ENCODE results near the gene SCAMP3. TPM values are rescaled to one million over a fixed set of nuclear protein-coding genes. Genes with fewer than 3 reads are reported as not detected.
A peak's percentile ranks its signal among the peaks of the same experiment; 100 is the strongest.

SCAMP3 gene
- total and polyA plus RNA-seq, 2 donors from 2014 or later, result 66.7 to 89.1 TPM

GRCh38 chr1:155304558-155305063, 42.5 kb upstream of the SCAMP3 start:
- H3K4me3 ChIP-seq (ENCODE audit: low read length in 3 of 3), result peak overlapping the region in 2 of 3 donors; percentile 2 to 55
- H3K9ac ChIP-seq (ENCODE audit: low read length in 3 of 3), result peak overlapping the region in 1 of 3 donors; percentile 1
- no peak for TF ChIP-seq CTCF (IDR thresholded peaks at IDR 0.05; ENCODE audit: borderline replicate concordance, extremely low read depth, insufficient read depth)
- FAIRE-seq, result no peak
- DNase-seq, result no peak
- H3K9me3 ChIP-seq (ENCODE audit: control insufficient read depth in 2 of 3, insufficient read depth in 1 of 3, low read length in 3 of 3), result no peaks in the 10 kb centered on the region
- no peaks in the 10 kb centered on the region for H3K36me3 ChIP-seq (ENCODE audit: control insufficient read depth in 2 of 3, insufficient read depth in 3 of 3, low read length in 3 of 3)
- no peaks in the 10 kb centered on the region for H3K27me3 ChIP-seq (ENCODE audit: control insufficient read depth, insufficient read depth, low read length)
- H3K4me1 ChIP-seq (ENCODE audit: control insufficient read depth in 2 of 3, insufficient read depth in 2 of 3, low read depth in 1 of 3, low read length in 3 of 3), result peaks cover 0 to 6% (median 0%) of the 10 kb centered on the region in 3 donors
- intact Hi-C loops (cut with DNase I), result no loop called here
- no peak overlapping the region for H3K27ac ChIP-seq (ENCODE audit: low read depth in 2 of 2, low read length in 2 of 2)

- intact Hi-C loops (cut with DNase I), result no loop called here
- no peaks in the 10 kb centered on the region for H3K27me3 ChIP-seq (ENCODE audit: control insufficient read depth, insufficient read depth, low read length)
- no peak for FAIRE-seq
Measured at GRCh38 chr1:155301342-155301841, 39.2 kb upstream of the SCAMP3 start, which contains the start of gene PKLR. PKLR (minus strand) TSS chr1:155301438; CDS start chr1:155301395, 43 bp downstream.

GRCh38 chr1:155300553-155301329, 38.6 kb upstream of the SCAMP3 start:
- H3K4me1 ChIP-seq (ENCODE audit: control insufficient read depth in 2 of 3, insufficient read depth in 2 of 3, low read depth in 1 of 3, low read length in 3 of 3), result no peaks in the 10 kb centered on the region
- H3K4me3 ChIP-seq (ENCODE audit: low read length in 3 of 3), result peak overlapping the region in 2 of 3 donors; percentile 19 to 49
- no peaks in the 10 kb centered on the region for H3K36me3 ChIP-seq (ENCODE audit: control insufficient read depth in 2 of 3, insufficient read depth in 3 of 3, low read length in 3 of 3)
- no peak for TF ChIP-seq CTCF (IDR thresholded peaks at IDR 0.05; ENCODE audit: borderline replicate concordance, extremely low read depth, insufficient read depth)
- no peaks in the 10 kb centered on the region for H3K9me3 ChIP-seq (ENCODE audit: control insufficient read depth in 2 of 3, insufficient read depth in 1 of 3, low read length in 3 of 3)
- FAIRE-seq, result no peak
- intact Hi-C loops (cut with DNase I), result no loop called here
- H3K27ac ChIP-seq (ENCODE audit: low read depth in 2 of 2, low read length in 2 of 2), result peak overlapping the region; percentile 40 to 83
- no peak overlapping the region for H3K9ac ChIP-seq (ENCODE audit: low read length in 3 of 3)
- peaks cover 4% of the 10 kb centered on the region for H3K27me3 ChIP-seq (ENCODE audit: control insufficient read depth, insufficient read depth, low read length)
- DNase-seq, result peak in 2 of 5 donors; percentile 19 to 42

More at GRCh38 chr1:155301342-155301841, 39.2 kb upstream of the SCAMP3 start, which contains the start of gene PKLR:
- no peak for TF ChIP-seq CTCF (IDR thresholded peaks at IDR 0.05; ENCODE audit: borderline replicate concordance, extremely low read depth, insufficient read depth)
- no peak for DNase-seq
- Histone ChIP-seq H3K36me3 (ENCODE audit: control insufficient read depth in 2 of 3, insufficient read depth in 3 of 3, low read length in 3 of 3) (no peaks in the 10 kb centered on the region), H3K4me1 (ENCODE audit: control insufficient read depth in 2 of 3, insufficient read depth in 2 of 3, low read depth in 1 of 3, low read length in 3 of 3) (no peaks in the 10 kb centered on the region), H3K9me3 (ENCODE audit: control insufficient read depth in 2 of 3, insufficient read depth in 1 of 3, low read length in 3 of 3) (no peaks in the 10 kb centered on the region), H3K9ac (ENCODE audit: low read length in 3 of 3) (no peak within 1 kb of the TSS), H3K27ac (ENCODE audit: low read depth in 2 of 2, low read length in 2 of 2) (peak within 1 kb of the TSS; percentile 40 to 83), H3K4me3 (ENCODE audit: low read length in 3 of 3) (peak within 1 kb of the TSS in 2 of 3 donors; percentile 19 to 49)
